Ovary (tissue), 3 donors: ENCODE measurements around the gene MAGI1.

Experiments
- CTCF ChIP-seq, 3 donors: fragments of 450-650 bp in 2 of 3; fragments of 200-600 bp in 1 of 3; IDR thresholded peaks; one replicate each; pipeline versions ENCODE4 v1.5.1 to v1.8.0; 2016 to 2022; ENCODE audit warnings: antibody characterized with exemption in 3 of 3, mild to moderate bottlenecking in 1 of 3
- EP300 ChIP-seq: sonication (generic); formaldehyde crosslinking; IDR thresholded peaks from one replicate; pipeline ENCODE4 v1.6.1; 2017; ENCODE audit warnings: antibody characterized with exemption
- POLR2A ChIP-seq: fragments of 450-650 bp; IDR thresholded peaks from one replicate; pipeline ENCODE4 v1.6.1; 2017; ENCODE audit warnings: antibody characterized with exemption, mild to moderate bottlenecking, moderate library complexity
- donor health status: DM: no; HTN: no; CAD: no.

GRCh38 chr3:65864357-65864904 is 174.3 kb downstream of the MAGI1 start:
- TF ChIP-seq CTCF (IDR thresholded peaks at IDR 0.05) (no peak), POLR2A (no peak), EP300 (no peak)
